SK-N-SH (cell line): ENCODE results near the gene CREB5. TPM values are rescaled to one million over a fixed set of nuclear protein-coding genes. Genes with fewer than 3 reads are reported as not detected.

ENCODE experiments used
- CTCF ChIA-PET: fragments of 300-600, 350-600 bp; formaldehyde crosslinking; extraction: SDS; loops from one replicate; lab custom pipeline; 2021; lab: Yijun Ruan, JAX
- POLR2A ChIA-PET: fragments of 350-600 bp; sonication (Branson Sonifier 250); formaldehyde crosslinking; extraction: SDS; loops from one replicate; lab custom pipeline; 2020; ENCODE audit warnings: antibody characterized with exemption, inconsistent platforms; lab: Yijun Ruan, JAX
- DNase-seq: peaks from one replicate; pipeline ENCODE4 v3.0.0; 2012
- H2AFZ ChIP-seq: fragments of 200-600 bp; sonication (generic); 2 replicates; pipeline ENCODE4 v1.8.1; 2016; ENCODE audit warnings: antibody characterized with exemption, mild to moderate bottlenecking, low read depth
- H3F3A ChIP-seq: fragments of 200-600 bp; sonication (generic); replicated peaks from 2 replicates; pipeline ENCODE3; 2016; ENCODE audit warnings: antibody characterized with exemption, mild to moderate bottlenecking; ENCODE audit not compliant: insufficient read depth
- H3K27ac ChIP-seq, 2 experiments: fragments of 200-500 bp in 1 of 2; fragments of 200-600 bp in 1 of 2; sonication (Bioruptor generic) in 1 of 2; sonication (generic), shearing (Covaris generic) in 1 of 2; 2 replicates each; pipeline versions ENCODE4 v1.5.1 to v1.6.1; 2014 to 2016; ENCODE audit warnings: low read depth in 2 of 2, inconsistent platforms in 1 of 2, low read length in 1 of 2, mild to moderate bottlenecking in 1 of 2, mixed read lengths in 1 of 2
- H3K27me3 ChIP-seq: fragments of 200-600 bp; sonication (generic), shearing (Covaris generic); 2 replicates; pipeline ENCODE4 v1.6.1; 2016; ENCODE audit warnings: mixed run types; ENCODE audit not compliant: insufficient read depth
- H3K36me3 ChIP-seq, 2 experiments: fragments of 200-500 bp in 1 of 2; fragments of 200-600 bp in 1 of 2; sonication (Bioruptor generic) in 1 of 2; sonication (generic) in 1 of 2; replicated peaks in 1 of 2; 2 replicates each; pipeline versions ENCODE3 to v1.5.1; 2014 to 2016; ENCODE audit warnings: low read length in 1 of 2, mild to moderate bottlenecking in 1 of 2; ENCODE audit not compliant: insufficient read depth in 2 of 2, control insufficient read depth in 1 of 2
- H3K4me1 ChIP-seq, 2 experiments: fragments of 200-500 bp in 1 of 2; fragments of 200-600 bp in 1 of 2; sonication (Bioruptor generic) in 1 of 2; sonication (generic), shearing (Covaris generic) in 1 of 2; 2 replicates each; pipeline versions ENCODE4 v1.5.1 to v1.6.1; 2014 to 2016; ENCODE audit warnings: low read depth in 1 of 2, low read length in 1 of 2, mixed run types in 1 of 2; ENCODE audit not compliant: insufficient read depth in 2 of 2, control insufficient read depth in 1 of 2
- H3K4me2 ChIP-seq: fragments of 200-600 bp; sonication (generic), shearing (Covaris generic); 2 replicates; pipeline ENCODE4 v1.6.1; 2017; ENCODE audit warnings: mixed run types
- H3K4me3 ChIP-seq, 2 experiments: fragments of 200-500 bp in 1 of 2; fragments of 200-600 bp in 1 of 2; sonication (Bioruptor generic) in 1 of 2; sonication (generic), shearing (Covaris generic) in 1 of 2; 2 replicates each; pipeline versions ENCODE4 v1.5.1 to v1.8.1; 2014 to 2016; ENCODE audit warnings: low read depth in 2 of 2, inconsistent platforms in 1 of 2, low read length in 1 of 2, mild to moderate bottlenecking in 1 of 2, mixed read lengths in 1 of 2, moderate library complexity in 1 of 2
- H3K79me2 ChIP-seq: fragments of 200-600 bp; sonication (generic); 2 replicates; pipeline ENCODE4 v1.8.1; 2017; ENCODE audit warnings: mild to moderate bottlenecking; ENCODE audit not compliant: insufficient read depth
- H3K9ac ChIP-seq: fragments of 200-600 bp; sonication (generic); 2 replicates; pipeline ENCODE4 v1.6.1; 2017; ENCODE audit warnings: mixed run types
- H3K9me2 ChIP-seq: fragments of 200-600 bp; sonication (generic); 2 replicates; pipeline ENCODE4 v1.6.1; 2017; ENCODE audit warnings: mixed run types
- H3K9me3 ChIP-seq: fragments of 200-600 bp; sonication (generic); 2 replicates; pipeline ENCODE4 v1.6.1; 2017; ENCODE audit warnings: mixed run types, mild to moderate bottlenecking, moderate library complexity
- H4K20me1 ChIP-seq: fragments of 200-600 bp; sonication (generic); 2 replicates; pipeline ENCODE4 v1.6.1; 2017; ENCODE audit warnings: mild to moderate bottlenecking, mixed run types; ENCODE audit not compliant: insufficient read depth
- CHD2 ChIP-seq: fragments of 150-350 bp; IDR thresholded peaks from 2 replicates; pipeline ENCODE4 v1.6.1; 2018; ENCODE audit warnings: low read length; ENCODE audit not compliant: partially characterized antibody
- ELF1 ChIP-seq: IDR thresholded peaks from 2 replicates; pipeline ENCODE4 v1.4.0; 2012
- EP300 ChIP-seq, 2 experiments: IDR thresholded peaks; 2 replicates each; pipeline versions ENCODE4 v1.4.0 to v1.6.1; 2012; ENCODE audit warnings: borderline replicate concordance in 1 of 2, low read depth in 1 of 2, low read length in 1 of 2
- FOXJ3 ChIP-seq: sonication (generic); formaldehyde crosslinking; IDR thresholded peaks from 2 replicates; pipeline ENCODE4 v1.5.1; 2020; ENCODE audit warnings: mild to moderate bottlenecking, missing genetic modification reagents
- GABPA ChIP-seq: IDR thresholded peaks from 2 replicates; pipeline ENCODE4 v1.4.0; 2012; ENCODE audit warnings: low read depth, mild to moderate bottlenecking
- GATA2 ChIP-seq: sonication (generic); formaldehyde crosslinking; IDR thresholded peaks from 2 replicates; pipeline ENCODE4 v1.5.0; 2020; ENCODE audit warnings: mild to moderate bottlenecking, missing genetic modification reagents
- NFIC ChIP-seq: IDR thresholded peaks from 2 replicates; pipeline ENCODE4 v1.4.0; 2012; ENCODE audit warnings: borderline replicate concordance
- NRF1 ChIP-seq: IDR thresholded peaks from 2 replicates; pipeline ENCODE4 v1.6.1; 2012; ENCODE audit warnings: low read depth, mild to moderate bottlenecking, low read length
- RAD21 ChIP-seq: IDR thresholded peaks from 2 replicates; pipeline ENCODE4 v1.6.1; 2012; ENCODE audit warnings: mild to moderate bottlenecking, low read length
- RCOR1 ChIP-seq: fragments of 150-350 bp; IDR thresholded peaks from 2 replicates; pipeline ENCODE4 v1.6.1; 2017; ENCODE audit warnings: antibody characterized with exemption, low read length
- RFX5 ChIP-seq: IDR thresholded peaks from 2 replicates; pipeline ENCODE4 v1.6.1; 2012; ENCODE audit warnings: mild to moderate bottlenecking, improper control_type of control experiment, low read length
- RXRA ChIP-seq: IDR thresholded peaks from 2 replicates; pipeline ENCODE4 v1.4.0; 2012; ENCODE audit warnings: low read depth, mild to moderate bottlenecking, borderline replicate concordance
- SMC3 ChIP-seq: IDR thresholded peaks from 2 replicates; pipeline ENCODE4 v1.6.1; 2012; ENCODE audit warnings: low read depth, low read length, improper control_type of control experiment
- TAF1 ChIP-seq: IDR thresholded peaks from 2 replicates; pipeline ENCODE4 v1.6.1; 2012; ENCODE audit warnings: low read depth, mild to moderate bottlenecking, low read length, moderate library complexity, borderline replicate concordance
- TEAD4 ChIP-seq: IDR thresholded peaks from 2 replicates; pipeline ENCODE4 v1.4.0; 2012; ENCODE audit warnings: mild to moderate bottlenecking, borderline replicate concordance; ENCODE audit not compliant: insufficient read depth
- YY1 ChIP-seq: IDR thresholded peaks from 2 replicates; pipeline ENCODE4 v1.4.0; 2012; ENCODE audit warnings: low read depth, mild to moderate bottlenecking
- WGBS: methylation state at CpG from one replicate; pipeline ENCODE4 v1.1.6; 2017; ENCODE audit warnings: low lambda C conversion rate; 5-methylcytosine and 5-hydroxymethylcytosine counted together
- polyA plus RNA-seq, 3 experiments: library from polyadenylated mRNA; depleted of rRNA; stranded (reverse); fragments of >200 nt; gene quantifications; 2 replicates each; pipeline ENCODE4 v1.2.3, GENCODE V29; 2012
- TF ChIP-seq, protein P1 (sequence below): IDR thresholded peaks from 2 replicates; pipeline ENCODE4 v1.4.0; 2012; ENCODE audit warnings: low read depth, borderline replicate concordance
- TF ChIP-seq, protein P2 (sequence below): fragments of 150-350 bp; IDR thresholded peaks from 2 replicates; pipeline ENCODE4 v1.6.1; 2016; ENCODE audit warnings: mild to moderate bottlenecking, low read depth, low read length
- TF ChIP-seq, protein P3 (sequence below): fragments of 150-350 bp; IDR thresholded peaks from 2 replicates; pipeline ENCODE4 v1.6.1; 2017; ENCODE audit warnings: antibody characterized with exemption, low read length, low read depth, borderline replicate concordance

Gene CREB5
- polyA plus RNA-seq, 1 of the 3 experiments (the other 2 are of a cell fraction), result 19.3 TPM

DNA sequence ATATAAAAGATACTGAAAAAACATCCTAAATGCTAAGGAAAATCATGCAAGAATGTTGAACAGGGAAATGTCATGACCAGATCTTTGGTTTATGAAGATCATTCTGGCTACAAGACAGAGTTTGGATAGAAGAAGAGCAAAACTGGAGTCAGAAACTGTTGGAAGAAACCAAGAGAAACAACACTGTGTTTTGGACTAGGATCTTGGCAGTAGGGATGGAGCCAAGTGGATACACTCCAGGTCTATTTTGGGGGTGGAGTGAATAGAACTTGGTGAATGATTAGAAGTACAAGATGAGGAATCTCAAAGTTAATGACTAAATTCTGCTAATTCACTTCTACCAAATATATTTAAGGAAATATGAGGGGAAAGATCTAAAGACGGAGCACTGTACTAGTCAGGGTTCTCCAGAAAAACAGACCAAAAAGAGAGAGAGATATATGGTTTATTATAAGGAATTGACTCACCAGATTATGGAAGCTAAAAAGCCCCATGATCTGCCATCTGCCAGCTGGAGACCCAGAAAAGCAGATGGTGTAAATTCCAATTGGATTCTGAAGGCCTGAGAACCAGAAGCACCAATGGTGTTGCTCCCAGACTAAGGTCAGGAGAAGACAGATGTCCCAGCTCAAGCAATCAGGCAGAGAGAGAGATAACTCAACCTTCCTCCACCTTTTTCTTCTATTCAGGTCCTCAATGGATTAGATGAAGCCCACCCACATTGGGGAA lies 290.9 kb downstream of the CREB5 start:
- no peaks in the 10 kb centered on the region for H4K20me1 ChIP-seq
- H3K9ac ChIP-seq, result no peak overlapping the region
- H3K4me3 ChIP-seq, result no peak overlapping the region
- H3K79me2 ChIP-seq, result no peaks in the 10 kb centered on the region
- peaks cover 14 to 17% of the 10 kb centered on the region in 2 experiments for H3K4me1 ChIP-seq
- H2AFZ ChIP-seq, result no peak overlapping the region
- DNase-seq, result no peak
- H3K9me2 ChIP-seq, result no peaks in the 10 kb centered on the region
- H3K27ac ChIP-seq, result no peak overlapping the region
- POLR2A ChIA-PET, result no interaction called here
- 93% methylated on average over 1 of the region's 1 CpG for WGBS
- no peaks in the 10 kb centered on the region for H3K9me3 ChIP-seq
- H3F3A ChIP-seq, result peaks cover 12% of the 10 kb centered on the region
- TF ChIP-seq ELF1 (no peak), NFIC (no peak), TEAD4 (no peak), FOXJ3 (CRISPR knock-in tag) (no peak), RAD21 (no peak)
- TF ChIP-seq, protein P1, sequence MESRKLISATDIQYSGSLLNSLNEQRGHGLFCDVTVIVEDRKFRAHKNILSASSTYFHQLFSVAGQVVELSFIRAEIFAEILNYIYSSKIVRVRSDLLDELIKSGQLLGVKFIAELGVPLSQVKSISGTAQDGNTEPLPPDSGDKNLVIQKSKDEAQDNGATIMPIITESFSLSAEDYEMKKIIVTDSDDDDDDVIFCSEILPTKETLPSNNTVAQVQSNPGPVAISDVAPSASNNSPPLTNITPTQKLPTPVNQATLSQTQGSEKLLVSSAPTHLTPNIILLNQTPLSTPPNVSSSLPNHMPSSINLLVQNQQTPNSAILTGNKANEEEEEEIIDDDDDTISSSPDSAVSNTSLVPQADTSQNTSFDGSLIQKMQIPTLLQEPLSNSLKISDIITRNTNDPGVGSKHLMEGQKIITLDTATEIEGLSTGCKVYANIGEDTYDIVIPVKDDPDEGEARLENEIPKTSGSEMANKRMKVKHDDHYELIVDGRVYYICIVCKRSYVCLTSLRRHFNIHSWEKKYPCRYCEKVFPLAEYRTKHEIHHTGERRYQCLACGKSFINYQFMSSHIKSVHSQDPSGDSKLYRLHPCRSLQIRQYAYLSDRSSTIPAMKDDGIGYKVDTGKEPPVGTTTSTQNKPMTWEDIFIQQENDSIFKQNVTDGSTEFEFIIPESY, result no peak
- TF ChIP-seq, protein P2, sequence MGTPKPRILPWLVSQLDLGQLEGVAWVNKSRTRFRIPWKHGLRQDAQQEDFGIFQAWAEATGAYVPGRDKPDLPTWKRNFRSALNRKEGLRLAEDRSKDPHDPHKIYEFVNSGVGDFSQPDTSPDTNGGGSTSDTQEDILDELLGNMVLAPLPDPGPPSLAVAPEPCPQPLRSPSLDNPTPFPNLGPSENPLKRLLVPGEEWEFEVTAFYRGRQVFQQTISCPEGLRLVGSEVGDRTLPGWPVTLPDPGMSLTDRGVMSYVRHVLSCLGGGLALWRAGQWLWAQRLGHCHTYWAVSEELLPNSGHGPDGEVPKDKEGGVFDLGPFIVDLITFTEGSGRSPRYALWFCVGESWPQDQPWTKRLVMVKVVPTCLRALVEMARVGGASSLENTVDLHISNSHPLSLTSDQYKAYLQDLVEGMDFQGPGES, result no peak
- TF ChIP-seq, all 33 proteins: peak for 0
- Histone ChIP-seq H3K4me2 (no peak overlapping the region), H3K27me3 (no peaks in the 10 kb centered on the region), H3K36me3 (no peaks in the 10 kb centered on the region)
- CTCF ChIA-PET, result interaction anchor here (0.9 kb wide), 1 partner anchor 9 kb away, joined by 3 read pairs; no protein-coding TSS in a partner anchor

DNA sequence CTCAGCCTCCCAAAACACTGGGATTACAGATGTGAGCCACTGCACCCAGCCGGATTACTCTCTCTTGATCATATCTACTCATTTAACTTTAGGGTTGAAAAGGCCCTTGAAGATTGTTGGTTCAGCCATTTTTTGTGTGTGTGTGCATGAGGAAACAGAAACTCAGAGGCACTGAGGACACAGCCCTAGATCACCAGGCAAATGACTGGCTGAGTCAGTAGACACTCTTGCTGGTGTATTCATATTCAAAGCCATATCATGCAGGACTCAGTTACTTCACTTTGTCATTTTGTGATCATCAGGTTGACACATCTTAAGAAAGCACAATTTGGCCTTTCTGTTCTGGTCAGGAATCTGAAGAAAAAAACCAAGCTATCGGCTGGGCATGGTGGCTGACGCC lies 292.4 kb downstream of the CREB5 start:
- no peaks in the 10 kb centered on the region for H3K79me2 ChIP-seq
- no peaks in the 10 kb centered on the region for H3K9me2 ChIP-seq
- H3K9ac ChIP-seq, result no peak overlapping the region
- H3K4me3 ChIP-seq, result no peak overlapping the region
- 97% methylated on average over 3 of the region's 3 CpGs for WGBS
- H3K4me2 ChIP-seq, result no peak overlapping the region
- DNase-seq, result no peak
- no peaks in the 10 kb centered on the region for H3K9me3 ChIP-seq
- CTCF ChIA-PET, result interaction anchor here (0.6 to 1.1 kb wide), 2 partner anchors 8 to 68 kb away, joined by 3 read pairs; no protein-coding TSS in a partner anchor
- peaks cover 14 to 15% of the 10 kb centered on the region in 2 experiments for H3K4me1 ChIP-seq
- H3K27ac ChIP-seq, result no peak overlapping the region
- POLR2A ChIA-PET, result no interaction called here
- no peaks in the 10 kb centered on the region for H3K36me3 ChIP-seq
- no peak overlapping the region for H2AFZ ChIP-seq
- no peaks in the 10 kb centered on the region for H4K20me1 ChIP-seq
- no peaks in the 10 kb centered on the region for H3K27me3 ChIP-seq
- peaks cover 12% of the 10 kb centered on the region for H3F3A ChIP-seq
- TF ChIP-seq FOXJ3 (CRISPR knock-in tag), result no peak
- TF ChIP-seq, protein P1, result no peak
- no peak for TF ChIP-seq RXRA
- TF ChIP-seq SMC3, result no peak
- no peak for TF ChIP-seq YY1
- no peak for TF ChIP-seq EP300 (IDR thresholded peaks at IDR 0.05; ENCODE audit: borderline replicate concordance in 1 of 2, low read depth in 1 of 2, low read length in 1 of 2)
- TF ChIP-seq NFIC, result no peak
- TF ChIP-seq NRF1, result no peak
- no peak for TF ChIP-seq RCOR1
- no peak for TF ChIP-seq CHD2
- TF ChIP-seq RFX5, result no peak
- no peak for TF ChIP-seq GATA2
- TF ChIP-seq, protein P3, sequence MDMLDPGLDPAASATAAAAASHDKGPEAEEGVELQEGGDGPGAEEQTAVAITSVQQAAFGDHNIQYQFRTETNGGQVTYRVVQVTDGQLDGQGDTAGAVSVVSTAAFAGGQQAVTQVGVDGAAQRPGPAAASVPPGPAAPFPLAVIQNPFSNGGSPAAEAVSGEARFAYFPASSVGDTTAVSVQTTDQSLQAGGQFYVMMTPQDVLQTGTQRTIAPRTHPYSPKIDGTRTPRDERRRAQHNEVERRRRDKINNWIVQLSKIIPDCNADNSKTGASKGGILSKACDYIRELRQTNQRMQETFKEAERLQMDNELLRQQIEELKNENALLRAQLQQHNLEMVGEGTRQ, result no peak
- no peak for TF ChIP-seq GABPA
- no peak for TF ChIP-seq TAF1
